ENCODE results near the gene MAN1A1.

Gene MAN1A1

GRCh38 chr6:119264854-119265397, 84.6 kb downstream of the MAN1A1 start:
- no peak for DNase-seq

GRCh38 chr6:119262612-119263011, 86.9 kb downstream of the MAN1A1 start:
- no peak for DNase-seq

GRCh38 chr6:119261944-119262284, 87.6 kb downstream of the MAN1A1 start:
- DNase-seq, result no peak

- no peak for DNase-seq
Observed at GRCh38 chr6:119259027-119259426, 90.5 kb downstream of the MAN1A1 start.

- DNase-seq, result no peak
Observed at GRCh38 chr6:119257726-119258125, 91.8 kb downstream of the MAN1A1 start.

- no peak for DNase-seq
Observed at GRCh38 chr6:119256978-119257462, 92.5 kb downstream of the MAN1A1 start.

- DNase-seq, result no peak
Observed at GRCh38 chr6:119256392-119256791, 93.2 kb downstream of the MAN1A1 start.

- DNase-seq, result no peak
Observed at GRCh38 chr6:119255492-119255891, 94.1 kb downstream of the MAN1A1 start.

GRCh38 chr6:119250036-119250435, 99.5 kb downstream of the MAN1A1 start:
- DNase-seq, result no peak

GRCh38 chr6:119249319-119249718, 100.2 kb downstream of the MAN1A1 start:
- DNase-seq, result no peak

- DNase-seq, result no peak
Observed at GRCh38 chr6:119247504-119247903, 102.1 kb downstream of the MAN1A1 start.

- DNase-seq, result no peak
Observed at GRCh38 chr6:119243657-119244056, 105.9 kb downstream of the MAN1A1 start.

- DNase-seq, result no peak
Observed at GRCh38 chr6:119243037-119243436, 106.5 kb downstream of the MAN1A1 start.

GRCh38 chr6:119241540-119242309, 107.8 kb downstream of the MAN1A1 start:
- no peak for DNase-seq

- DNase-seq, result no peak
Observed at GRCh38 chr6:119241111-119241465, 108.5 kb downstream of the MAN1A1 start.

- no peak for DNase-seq
Observed at GRCh38 chr6:119240257-119241110, 109.1 kb downstream of the MAN1A1 start.

- no peak for DNase-seq
Observed at GRCh38 chr6:119237177-119237715, 112.3 kb downstream of the MAN1A1 start.

- no peak for DNase-seq
Observed at GRCh38 chr6:119234941-119235340, 114.6 kb downstream of the MAN1A1 start.

GRCh38 chr6:119234457-119234856, 115.1 kb downstream of the MAN1A1 start:
- DNase-seq, result no peak

- no peak for DNase-seq
Observed at GRCh38 chr6:119233312-119233984, 116.1 kb downstream of the MAN1A1 start.

- no peak for DNase-seq
Observed at GRCh38 chr6:119231394-119231793, 118.2 kb downstream of the MAN1A1 start.

GRCh38 chr6:119230160-119230559, 119.4 kb downstream of the MAN1A1 start:
- no peak for DNase-seq

- DNase-seq, result no peak
Observed at GRCh38 chr6:119227377-119227776, 122.2 kb downstream of the MAN1A1 start.

Data from suppressor macrophage treated with lipopolysaccharide for 1 hour (primary cell).